H9 (cell line): Measurements from ENCODE around the gene MPG. TPM values are rescaled to one million over a fixed set of nuclear protein-coding genes. Genes with fewer than 3 reads are reported as not detected.
"Not testable (repeated sequence)": the region's sequence is repeated elsewhere in the genome, so short reads cannot be mapped to it uniquely, and the experiment has no call there.

Experiments
- DNase-seq: peaks from one replicate; pipeline ENCODE4 v3.0.0-alpha.2; 2017
- H2AFZ ChIP-seq: one replicate; pipeline ENCODE4 v1.6.1; 2013; ENCODE audit warnings: mild to moderate bottlenecking, low read length, control low read depth, moderate library complexity
- H2AK5ac ChIP-seq: 2 replicates; pipeline ENCODE4 v1.6.1; 2013; ENCODE audit warnings: low read length, control low read depth, mixed read lengths; ENCODE audit not compliant: insufficient read length
- H2BK120ac ChIP-seq: one replicate; pipeline ENCODE4 v1.6.1; 2013; ENCODE audit warnings: low read depth, mild to moderate bottlenecking, low read length, control low read depth, inconsistent platforms; ENCODE audit not compliant: poor library complexity, severe bottlenecking
- H2BK12ac ChIP-seq: 2 replicates; pipeline ENCODE4 v1.6.1; 2013; ENCODE audit warnings: low read length, control low read depth, mixed read lengths, low read depth; ENCODE audit not compliant: insufficient read length
- H2BK15ac ChIP-seq: 2 replicates; pipeline ENCODE4 v1.6.1; 2013; ENCODE audit warnings: low read depth, low read length, control low read depth
- H2BK20ac ChIP-seq: one replicate; pipeline ENCODE4 v1.6.1; 2013; ENCODE audit warnings: low read depth, mild to moderate bottlenecking, low read length, control low read depth, inconsistent platforms; ENCODE audit not compliant: poor library complexity, severe bottlenecking
- H2BK5ac ChIP-seq: 2 replicates; pipeline ENCODE4 v1.6.1; 2013; ENCODE audit warnings: low read length, control low read depth, mixed read lengths; ENCODE audit not compliant: insufficient read length
- H3K14ac ChIP-seq: 2 replicates; pipeline ENCODE4 v1.6.1; 2013; ENCODE audit warnings: low read length, control low read depth; ENCODE audit not compliant: insufficient read depth
- H3K18ac ChIP-seq: 2 replicates; pipeline ENCODE4 v1.6.1; 2013; ENCODE audit warnings: low read depth, mild to moderate bottlenecking, mixed read lengths, low read length, control low read depth; ENCODE audit not compliant: insufficient read length
- H3K23ac ChIP-seq: 2 replicates; pipeline ENCODE4 v1.6.1; 2013; ENCODE audit warnings: low read length, control low read depth, mixed read lengths, low read depth; ENCODE audit not compliant: insufficient read length
- H3K23me2 ChIP-seq: 2 replicates; pipeline ENCODE4 v1.6.1; 2013; ENCODE audit warnings: low read depth, mild to moderate bottlenecking, mixed read lengths, low read length, control low read depth; ENCODE audit not compliant: insufficient read length, poor library complexity, severe bottlenecking
- H3K27ac ChIP-seq: 2 replicates; pipeline ENCODE4 v1.5.1; 2013; ENCODE audit warnings: low read length, control low read depth, mixed read lengths, low read depth; ENCODE audit not compliant: insufficient read length
- H3K27me3 ChIP-seq: 2 replicates; pipeline ENCODE4 v1.6.1; 2013; ENCODE audit warnings: low read length, control low read depth, inconsistent platforms; ENCODE audit not compliant: insufficient read depth
- H3K4ac ChIP-seq: 2 replicates; pipeline ENCODE4 v1.6.1; 2013; ENCODE audit warnings: low read depth, mild to moderate bottlenecking, control low read depth, inconsistent platforms, low read length, moderate library complexity
- H3K4me1 ChIP-seq: 2 replicates; pipeline ENCODE4 v1.6.1; 2013; ENCODE audit warnings: low read length, control low read depth, inconsistent platforms; ENCODE audit not compliant: insufficient read depth
- H3K4me2 ChIP-seq: 2 replicates; pipeline ENCODE4 v1.6.1; 2013; ENCODE audit warnings: low read length, control low read depth, mixed read lengths; ENCODE audit not compliant: insufficient read length, insufficient read depth
- H3K56ac ChIP-seq: 2 replicates; pipeline ENCODE4 v1.6.1; 2013; ENCODE audit warnings: low read depth, mild to moderate bottlenecking, mixed read lengths, low read length, control low read depth; ENCODE audit not compliant: insufficient read length
- H3K79me1 ChIP-seq: 2 replicates; pipeline ENCODE4 v1.6.1; 2013; ENCODE audit warnings: low read depth, mild to moderate bottlenecking, moderate library complexity, low read length, control low read depth, inconsistent platforms; ENCODE audit not compliant: insufficient read depth, poor library complexity, severe bottlenecking
- H3K79me2 ChIP-seq: 2 replicates; pipeline ENCODE4 v1.6.1; 2013; ENCODE audit warnings: low read length, control low read depth, inconsistent platforms; ENCODE audit not compliant: insufficient read depth
- H3K9ac ChIP-seq: 2 replicates; pipeline ENCODE4 v1.6.1; 2013; ENCODE audit warnings: low read length, control low read depth, mixed read lengths; ENCODE audit not compliant: insufficient read length; ENCODE audit errors: extremely low read depth
- H3K9me3 ChIP-seq: one replicate; pipeline ENCODE4 v1.6.1; 2013; ENCODE audit warnings: low read depth, low read length, inconsistent platforms; ENCODE audit not compliant: control insufficient read depth
- H3T11ph ChIP-seq: one replicate; pipeline ENCODE4 v1.6.1; 2013; ENCODE audit warnings: mild to moderate bottlenecking, low read length, control low read depth, inconsistent platforms
- H4K20me1 ChIP-seq: one replicate; pipeline ENCODE4 v1.6.1; 2013; ENCODE audit not compliant: control insufficient read depth, insufficient read length, insufficient read depth
- H4K5ac ChIP-seq: 2 replicates; pipeline ENCODE4 v1.6.1; 2013; ENCODE audit warnings: low read depth, mild to moderate bottlenecking, mixed read lengths, low read length, control low read depth; ENCODE audit not compliant: insufficient read length
- H4K8ac ChIP-seq: replicated peaks from 2 replicates; pipeline ENCODE4 v1.6.1; 2013; ENCODE audit warnings: low read length, control low read depth, mixed read lengths, low read depth; ENCODE audit not compliant: insufficient read length
- H4K91ac ChIP-seq: 2 replicates; pipeline ENCODE4 v1.6.1; 2013; ENCODE audit warnings: low read depth, mild to moderate bottlenecking, moderate library complexity, mixed read lengths, low read length, control low read depth; ENCODE audit not compliant: insufficient read length
- H3K27ac Mint-ChIP-seq, 3 experiments: 2 replicates in 2 of 3; 3 replicates in 1 of 3; pipeline ENCODE4 v1.8.0; 2020 to 2021; ENCODE audit warnings: mixed read lengths in 3 of 3, mild to moderate bottlenecking in 1 of 3, moderate library complexity in 1 of 3
- H3K27me3 Mint-ChIP-seq: 2 replicates; pipeline ENCODE4 v1.8.0; 2021; ENCODE audit warnings: low read depth, mild to moderate bottlenecking, moderate library complexity, mixed read lengths
- H3K36me3 Mint-ChIP-seq, 3 experiments: 2 replicates in 2 of 3; 3 replicates in 1 of 3; pipeline ENCODE4 v1.8.0; 2020 to 2021; ENCODE audit warnings: low read depth in 3 of 3, mixed read lengths in 3 of 3; ENCODE audit not compliant: insufficient read depth in 1 of 3
- H3K4me1 Mint-ChIP-seq, 2 experiments: 2 replicates each; pipeline ENCODE4 v1.8.0; 2020; ENCODE audit warnings: mixed read lengths in 2 of 2
- H3K4me3 Mint-ChIP-seq, 2 experiments: 2 replicates in 1 of 2; 3 replicates in 1 of 2; pipeline ENCODE4 v1.8.0; 2020 to 2021; ENCODE audit warnings: mild to moderate bottlenecking in 2 of 2, mixed read lengths in 2 of 2, moderate library complexity in 1 of 2
- H3K9me3 Mint-ChIP-seq, 2 experiments: 2 replicates in 1 of 2; 3 replicates in 1 of 2; pipeline ENCODE4 v1.8.0; 2020; ENCODE audit warnings: mild to moderate bottlenecking in 2 of 2, mixed read lengths in 2 of 2, moderate library complexity in 1 of 2
- WGBS: extraction: QIAGEN DNeasy Blood & Tissue Kit; methylation state at CpG from one replicate; pipeline ENCODE4 v1.1.7; 2013; ENCODE audit warnings: missing lambda C conversion rate, low lambda C conversion rate, mixed read lengths; ENCODE audit not compliant: insufficient read length; ENCODE audit errors: extremely low coverage; 5-methylcytosine and 5-hydroxymethylcytosine counted together
- total RNA-seq: library from RNA; stranded (reverse); gene quantifications from 2 replicates; pipeline ENCODE4 v1.2.1, GENCODE V29; 2021

Gene MPG
- total RNA-seq, 1 experiment from 2014 or later = 39.1 TPM

GRCh38 chr16:33154-33876 lies 44.7 kb upstream of the MPG start:
- H3K23ac ChIP-seq, H3K4ac ChIP-seq, H2BK120ac ChIP-seq, H4K5ac ChIP-seq, H3K4me1 ChIP-seq, H3K14ac ChIP-seq, H3K27me3 Mint-ChIP-seq, H3K27ac ChIP-seq, H3K56ac ChIP-seq, H2BK12ac ChIP-seq, H3K4me1 Mint-ChIP-seq, H2BK5ac ChIP-seq, H3T11ph ChIP-seq, H3K23me2 ChIP-seq, H3K18ac ChIP-seq, H3K79me1 ChIP-seq, H3K27me3 ChIP-seq, H3K9me3 Mint-ChIP-seq, H4K8ac ChIP-seq, H3K27ac Mint-ChIP-seq, H2AK5ac ChIP-seq, H2AFZ ChIP-seq, H2BK15ac ChIP-seq, H3K79me2 ChIP-seq, H3K4me2 ChIP-seq, DNase-seq, H3K9ac ChIP-seq, H3K9me3 ChIP-seq, H4K20me1 ChIP-seq, H4K91ac ChIP-seq, H3K4me3 Mint-ChIP-seq, H2BK20ac ChIP-seq: not testable (repeated sequence)
- no CpG with 5 or more reads among the region's 8 CpGs for WGBS
- H3K36me3 Mint-ChIP-seq = peaks cover 3 to 13% (median 11%) of the 10 kb centered on the region in 3 experiments; a peak in 4 of 7 replicates
